ENCODE results near the gene OR51T1. TPM values are rescaled to one million over a fixed set of nuclear protein-coding genes. Genes with fewer than 3 reads are reported as not detected.

OR51T1 gene
- total RNA-seq, 4 donors from 2014 or later, result not detected

GRCh38 chr11:4882543-4882942 is 843 bp downstream of the OR51T1 start:
- H3K4me3 ChIP-seq, result no peak overlapping the region
- no peak for TF ChIP-seq EP300 (IDR thresholded peaks at IDR 0.05)
- no peak for TF ChIP-seq CTCF (IDR thresholded peaks at IDR 0.05)
- no peak for TF ChIP-seq POLR2A (IDR thresholded peaks at IDR 0.05)
- no peak for TF ChIP-seq POLR2AphosphoS5 (IDR thresholded peaks at IDR 0.05)
- no peaks in the 10 kb centered on the region for H3K4me1 ChIP-seq
- H3K27me3 ChIP-seq, result no peaks in the 10 kb centered on the region
- ATAC-seq, result no peak
- H3K9me3 ChIP-seq, result no peaks in the 10 kb centered on the region
- no peaks in the 10 kb centered on the region for H3K36me3 ChIP-seq
- 75 to 79% methylated on average over 4 of the region's 5 CpGs for WGBS, 2 donors (ENCODE audit: low coverage in 1 of 2)
- H3K27ac ChIP-seq, result no peak overlapping the region

- Histone ChIP-seq H3K4me3 (no peak overlapping the region), H3K4me1 (no peaks in the 10 kb centered on the region), H3K9me3 (no peaks in the 10 kb centered on the region), H3K27me3 (no peaks in the 10 kb centered on the region), H3K27ac (no peak overlapping the region), H3K36me3 (no peaks in the 10 kb centered on the region)
- TF ChIP-seq CTCF (IDR thresholded peaks at IDR 0.05), result no peak
- no peak for ATAC-seq
- WGBS, 2 donors (ENCODE audit: low coverage in 1 of 2), result 50 to 63% methylated on average over 2 to 3 of the region's 3 CpGs
Observed at GRCh38 chr11:4884361-4884760, 2.7 kb downstream of the OR51T1 start.

- Histone ChIP-seq H3K4me1 (no peaks in the 10 kb centered on the region), H3K4me3 (no peak overlapping the region), H3K27me3 (no peaks in the 10 kb centered on the region), H3K27ac (no peak overlapping the region), H3K36me3 (no peaks in the 10 kb centered on the region), H3K9me3 (no peaks in the 10 kb centered on the region)
- ATAC-seq, result no peak
- 82 to 83% methylated on average over 3 of the region's 3 CpGs for WGBS, 2 donors (ENCODE audit: low coverage in 1 of 2)
- no peak for TF ChIP-seq CTCF (IDR thresholded peaks at IDR 0.05)
- TF ChIP-seq EP300 (IDR thresholded peaks at IDR 0.05), result no peak
- TF ChIP-seq POLR2A (IDR thresholded peaks at IDR 0.05), result no peak
- TF ChIP-seq POLR2AphosphoS5 (IDR thresholded peaks at IDR 0.05), result no peak
Observed at GRCh38 chr11:4886186-4886585, 4.5 kb downstream of the OR51T1 start.

- Histone ChIP-seq H3K4me3 (no peak overlapping the region), H3K36me3 (no peaks in the 10 kb centered on the region), H3K9me3 (no peaks in the 10 kb centered on the region), H3K27ac (no peak overlapping the region), H3K4me1 (no peaks in the 10 kb centered on the region), H3K27me3 (no peaks in the 10 kb centered on the region)
- no peak for ATAC-seq
- TF ChIP-seq POLR2AphosphoS5 (IDR thresholded peaks at IDR 0.05) (no peak), CTCF (IDR thresholded peaks at IDR 0.05) (no peak), POLR2A (IDR thresholded peaks at IDR 0.05) (no peak), EP300 (IDR thresholded peaks at IDR 0.05) (no peak)
- WGBS, 2 donors (ENCODE audit: low coverage in 1 of 2), result 0% methylated on average over 1 of the region's 1 CpG
Observed at GRCh38 chr11:4887591-4887990, 5.9 kb downstream of the OR51T1 start.

- ATAC-seq, result no peak
- no peaks in the 10 kb centered on the region for H3K36me3 ChIP-seq
- WGBS, 2 donors (ENCODE audit: low coverage in 1 of 2), result 70 to 83% methylated on average over 2 of the region's 2 CpGs
- no peaks in the 10 kb centered on the region for H3K4me1 ChIP-seq
- no peaks in the 10 kb centered on the region for H3K27me3 ChIP-seq
- H3K4me3 ChIP-seq, result no peak overlapping the region
- TF ChIP-seq POLR2A (IDR thresholded peaks at IDR 0.05) (no peak), POLR2AphosphoS5 (IDR thresholded peaks at IDR 0.05) (no peak), CTCF (IDR thresholded peaks at IDR 0.05) (no peak), EP300 (IDR thresholded peaks at IDR 0.05) (no peak)
- no peak overlapping the region for H3K27ac ChIP-seq
- H3K9me3 ChIP-seq, result no peaks in the 10 kb centered on the region
Observed at GRCh38 chr11:4890279-4890678, 8.6 kb downstream of the OR51T1 start.
